H9 (cell line): ENCODE measurements around the gene RBM33. TPM values are rescaled to one million over a fixed set of nuclear protein-coding genes. Genes with fewer than 3 reads are reported as not detected.

Experiments
- DNase-seq: peaks from one replicate; pipeline ENCODE4 v3.0.0-alpha.2; 2017
- H2AFZ ChIP-seq: one replicate; pipeline ENCODE4 v1.6.1; 2013; ENCODE audit warnings: mild to moderate bottlenecking, low read length, control low read depth, moderate library complexity
- H2AK5ac ChIP-seq: 2 replicates; pipeline ENCODE4 v1.6.1; 2013; ENCODE audit warnings: low read length, control low read depth, mixed read lengths; ENCODE audit not compliant: insufficient read length
- H2BK120ac ChIP-seq: one replicate; pipeline ENCODE4 v1.6.1; 2013; ENCODE audit warnings: low read depth, mild to moderate bottlenecking, low read length, control low read depth, inconsistent platforms; ENCODE audit not compliant: poor library complexity, severe bottlenecking
- H2BK12ac ChIP-seq: 2 replicates; pipeline ENCODE4 v1.6.1; 2013; ENCODE audit warnings: low read length, control low read depth, mixed read lengths, low read depth; ENCODE audit not compliant: insufficient read length
- H2BK15ac ChIP-seq: 2 replicates; pipeline ENCODE4 v1.6.1; 2013; ENCODE audit warnings: low read depth, low read length, control low read depth
- H2BK20ac ChIP-seq: one replicate; pipeline ENCODE4 v1.6.1; 2013; ENCODE audit warnings: low read depth, mild to moderate bottlenecking, low read length, control low read depth, inconsistent platforms; ENCODE audit not compliant: poor library complexity, severe bottlenecking
- H2BK5ac ChIP-seq: 2 replicates; pipeline ENCODE4 v1.6.1; 2013; ENCODE audit warnings: low read length, control low read depth, mixed read lengths; ENCODE audit not compliant: insufficient read length
- H3K14ac ChIP-seq: 2 replicates; pipeline ENCODE4 v1.6.1; 2013; ENCODE audit warnings: low read length, control low read depth; ENCODE audit not compliant: insufficient read depth
- H3K18ac ChIP-seq: 2 replicates; pipeline ENCODE4 v1.6.1; 2013; ENCODE audit warnings: low read depth, mild to moderate bottlenecking, mixed read lengths, low read length, control low read depth; ENCODE audit not compliant: insufficient read length
- H3K23ac ChIP-seq: 2 replicates; pipeline ENCODE4 v1.6.1; 2013; ENCODE audit warnings: low read length, control low read depth, mixed read lengths, low read depth; ENCODE audit not compliant: insufficient read length
- H3K23me2 ChIP-seq: 2 replicates; pipeline ENCODE4 v1.6.1; 2013; ENCODE audit warnings: low read depth, mild to moderate bottlenecking, mixed read lengths, low read length, control low read depth; ENCODE audit not compliant: insufficient read length, poor library complexity, severe bottlenecking
- H3K27ac ChIP-seq: 2 replicates; pipeline ENCODE4 v1.5.1; 2013; ENCODE audit warnings: low read length, control low read depth, mixed read lengths, low read depth; ENCODE audit not compliant: insufficient read length
- H3K27me3 ChIP-seq: 2 replicates; pipeline ENCODE4 v1.6.1; 2013; ENCODE audit warnings: low read length, control low read depth, inconsistent platforms; ENCODE audit not compliant: insufficient read depth
- H3K4ac ChIP-seq: 2 replicates; pipeline ENCODE4 v1.6.1; 2013; ENCODE audit warnings: low read depth, mild to moderate bottlenecking, control low read depth, inconsistent platforms, low read length, moderate library complexity
- H3K4me1 ChIP-seq: 2 replicates; pipeline ENCODE4 v1.6.1; 2013; ENCODE audit warnings: low read length, control low read depth, inconsistent platforms; ENCODE audit not compliant: insufficient read depth
- H3K4me2 ChIP-seq: 2 replicates; pipeline ENCODE4 v1.6.1; 2013; ENCODE audit warnings: low read length, control low read depth, mixed read lengths; ENCODE audit not compliant: insufficient read length, insufficient read depth
- H3K56ac ChIP-seq: 2 replicates; pipeline ENCODE4 v1.6.1; 2013; ENCODE audit warnings: low read depth, mild to moderate bottlenecking, mixed read lengths, low read length, control low read depth; ENCODE audit not compliant: insufficient read length
- H3K79me1 ChIP-seq: 2 replicates; pipeline ENCODE4 v1.6.1; 2013; ENCODE audit warnings: low read depth, mild to moderate bottlenecking, moderate library complexity, low read length, control low read depth, inconsistent platforms; ENCODE audit not compliant: insufficient read depth, poor library complexity, severe bottlenecking
- H3K79me2 ChIP-seq: 2 replicates; pipeline ENCODE4 v1.6.1; 2013; ENCODE audit warnings: low read length, control low read depth, inconsistent platforms; ENCODE audit not compliant: insufficient read depth
- H3K9ac ChIP-seq: 2 replicates; pipeline ENCODE4 v1.6.1; 2013; ENCODE audit warnings: low read length, control low read depth, mixed read lengths; ENCODE audit not compliant: insufficient read length; ENCODE audit errors: extremely low read depth
- H3K9me3 ChIP-seq: one replicate; pipeline ENCODE4 v1.6.1; 2013; ENCODE audit warnings: low read depth, low read length, inconsistent platforms; ENCODE audit not compliant: control insufficient read depth
- H3T11ph ChIP-seq: one replicate; pipeline ENCODE4 v1.6.1; 2013; ENCODE audit warnings: mild to moderate bottlenecking, low read length, control low read depth, inconsistent platforms
- H4K20me1 ChIP-seq: one replicate; pipeline ENCODE4 v1.6.1; 2013; ENCODE audit not compliant: control insufficient read depth, insufficient read length, insufficient read depth
- H4K5ac ChIP-seq: 2 replicates; pipeline ENCODE4 v1.6.1; 2013; ENCODE audit warnings: low read depth, mild to moderate bottlenecking, mixed read lengths, low read length, control low read depth; ENCODE audit not compliant: insufficient read length
- H4K8ac ChIP-seq: replicated peaks from 2 replicates; pipeline ENCODE4 v1.6.1; 2013; ENCODE audit warnings: low read length, control low read depth, mixed read lengths, low read depth; ENCODE audit not compliant: insufficient read length
- H4K91ac ChIP-seq: 2 replicates; pipeline ENCODE4 v1.6.1; 2013; ENCODE audit warnings: low read depth, mild to moderate bottlenecking, moderate library complexity, mixed read lengths, low read length, control low read depth; ENCODE audit not compliant: insufficient read length
- H3K27ac Mint-ChIP-seq, 3 experiments: 2 replicates in 2 of 3; 3 replicates in 1 of 3; pipeline ENCODE4 v1.8.0; 2020 to 2021; ENCODE audit warnings: mixed read lengths in 3 of 3, mild to moderate bottlenecking in 1 of 3, moderate library complexity in 1 of 3
- H3K27me3 Mint-ChIP-seq: 2 replicates; pipeline ENCODE4 v1.8.0; 2021; ENCODE audit warnings: low read depth, mild to moderate bottlenecking, moderate library complexity, mixed read lengths
- H3K36me3 Mint-ChIP-seq, 3 experiments: 2 replicates in 2 of 3; 3 replicates in 1 of 3; pipeline ENCODE4 v1.8.0; 2020 to 2021; ENCODE audit warnings: low read depth in 3 of 3, mixed read lengths in 3 of 3; ENCODE audit not compliant: insufficient read depth in 1 of 3
- H3K4me1 Mint-ChIP-seq, 2 experiments: 2 replicates each; pipeline ENCODE4 v1.8.0; 2020; ENCODE audit warnings: mixed read lengths in 2 of 2
- H3K4me3 Mint-ChIP-seq, 2 experiments: 2 replicates in 1 of 2; 3 replicates in 1 of 2; pipeline ENCODE4 v1.8.0; 2020 to 2021; ENCODE audit warnings: mild to moderate bottlenecking in 2 of 2, mixed read lengths in 2 of 2, moderate library complexity in 1 of 2
- H3K9me3 Mint-ChIP-seq, 2 experiments: 2 replicates in 1 of 2; 3 replicates in 1 of 2; pipeline ENCODE4 v1.8.0; 2020; ENCODE audit warnings: mild to moderate bottlenecking in 2 of 2, mixed read lengths in 2 of 2, moderate library complexity in 1 of 2
- WGBS: extraction: QIAGEN DNeasy Blood & Tissue Kit; methylation state at CpG from one replicate; pipeline ENCODE4 v1.1.7; 2013; ENCODE audit warnings: missing lambda C conversion rate, low lambda C conversion rate, mixed read lengths; ENCODE audit not compliant: insufficient read length; ENCODE audit errors: extremely low coverage; 5-methylcytosine and 5-hydroxymethylcytosine counted together
- total RNA-seq: library from RNA; stranded (reverse); gene quantifications from 2 replicates; pipeline ENCODE4 v1.2.1, GENCODE V29; 2021
- TF ChIP-seq, protein P1 (sequence below): fragments of 200-600 bp; sonication (generic); conservative IDR thresholded peaks from 3 replicates; pipeline ENCODE4 v1.8.0; 2021; ENCODE audit warnings: antibody characterized with exemption, mild to moderate bottlenecking

RBM33 gene
- total RNA-seq, 1 experiment from 2014 or later, result 71.3 TPM

DNA sequence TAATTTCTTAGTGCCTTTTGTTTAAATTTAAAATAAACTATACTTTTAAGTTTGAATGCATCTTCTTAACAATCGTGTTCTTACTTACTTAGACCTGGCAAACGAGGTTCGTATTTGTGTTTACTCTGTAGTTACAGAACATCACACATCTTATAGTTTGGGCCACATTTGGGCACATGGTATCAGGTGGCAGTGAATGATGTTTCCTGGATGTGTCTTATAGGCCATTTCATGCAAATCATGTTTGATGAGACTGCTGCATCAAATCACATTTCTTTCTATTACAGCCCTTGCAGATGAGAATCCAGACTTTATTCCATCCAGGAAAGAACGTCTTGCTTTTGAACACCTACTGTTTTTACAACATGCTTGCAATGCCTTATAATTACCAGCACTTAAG lies 78.5 kb downstream of the RBM33 start:
- H3K18ac ChIP-seq, result no peak overlapping the region

More for the DNA sequence above, 78.5 kb downstream of the RBM33 start:
- Histone ChIP-seq H3K9me3 (no peaks in the 10 kb centered on the region), H3K27me3 (no peaks in the 10 kb centered on the region), H3K4me2 (no peak overlapping the region), H3K56ac (no peak overlapping the region), H3K9ac (no peak overlapping the region), H3K79me2 (peaks cover 2% of the 10 kb centered on the region; the same call in 1 of the 2 replicates), H3K4ac (no peak overlapping the region), H4K8ac (no peak overlapping the region), H2AK5ac (no peak overlapping the region), H3K23ac (no peak overlapping the region), H3K27ac (no peak overlapping the region), H3K4me1 (no peaks in the 10 kb centered on the region), H2BK15ac (no peak overlapping the region), H3T11ph (no peak overlapping the region), H3K79me1 (peaks cover under 1% of the 10 kb centered on the region), H2BK5ac (no peak overlapping the region), H2BK20ac (no peak overlapping the region), H3K14ac (no peak overlapping the region), H2AFZ (no peak overlapping the region), H2BK120ac (no peak overlapping the region), H4K5ac (no peak overlapping the region), H3K23me2 (no peaks in the 10 kb centered on the region), H4K91ac (no peak overlapping the region), H4K20me1 (no peaks in the 10 kb centered on the region), H2BK12ac (no peak overlapping the region)
- H3K4me3 Mint-ChIP-seq, result no peak overlapping the region
- H3K27ac Mint-ChIP-seq, result no peak overlapping the region
- H3K27me3 Mint-ChIP-seq, result no peaks in the 10 kb centered on the region
- H3K9me3 Mint-ChIP-seq, result no peaks in the 10 kb centered on the region
- H3K36me3 Mint-ChIP-seq, result peaks cover 1 to 7% (median 7%) of the 10 kb centered on the region in 3 experiments; a peak in 5 of 7 replicates
- no CpG with 5 or more reads among the region's 4 CpGs for WGBS
- no peak for DNase-seq
- TF ChIP-seq, protein P1, sequence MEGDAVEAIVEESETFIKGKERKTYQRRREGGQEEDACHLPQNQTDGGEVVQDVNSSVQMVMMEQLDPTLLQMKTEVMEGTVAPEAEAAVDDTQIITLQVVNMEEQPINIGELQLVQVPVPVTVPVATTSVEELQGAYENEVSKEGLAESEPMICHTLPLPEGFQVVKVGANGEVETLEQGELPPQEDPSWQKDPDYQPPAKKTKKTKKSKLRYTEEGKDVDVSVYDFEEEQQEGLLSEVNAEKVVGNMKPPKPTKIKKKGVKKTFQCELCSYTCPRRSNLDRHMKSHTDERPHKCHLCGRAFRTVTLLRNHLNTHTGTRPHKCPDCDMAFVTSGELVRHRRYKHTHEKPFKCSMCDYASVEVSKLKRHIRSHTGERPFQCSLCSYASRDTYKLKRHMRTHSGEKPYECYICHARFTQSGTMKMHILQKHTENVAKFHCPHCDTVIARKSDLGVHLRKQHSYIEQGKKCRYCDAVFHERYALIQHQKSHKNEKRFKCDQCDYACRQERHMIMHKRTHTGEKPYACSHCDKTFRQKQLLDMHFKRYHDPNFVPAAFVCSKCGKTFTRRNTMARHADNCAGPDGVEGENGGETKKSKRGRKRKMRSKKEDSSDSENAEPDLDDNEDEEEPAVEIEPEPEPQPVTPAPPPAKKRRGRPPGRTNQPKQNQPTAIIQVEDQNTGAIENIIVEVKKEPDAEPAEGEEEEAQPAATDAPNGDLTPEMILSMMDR, result no peak
- H3K4me1 Mint-ChIP-seq, result peaks cover 0 to 5% of the 10 kb centered on the region in 2 experiments; a peak in 2 of 4 replicates
